ENCODE data around the gene KCNK16.
"Not testable (repeated sequence)": the region's sequence is repeated elsewhere in the genome, so short reads cannot be mapped to it uniquely, and the experiment has no call there.

The KCNK16 gene

GRCh38 chr6:39304951-39305350 is 17.6 kb downstream of the KCNK16 start:
- DNase-seq = no peak

- no peak for DNase-seq
Observed at GRCh38 chr6:39303425-39304153, 18.9 kb downstream of the KCNK16 start.

GRCh38 chr6:39302669-39303424 is 19.7 kb downstream of the KCNK16 start:
- peak; percentile 65 for DNase-seq

- DNase-seq = no peak
Observed at GRCh38 chr6:39302011-39302410, 20.5 kb downstream of the KCNK16 start.

GRCh38 chr6:39301606-39302005 is 20.9 kb downstream of the KCNK16 start:
- DNase-seq = no peak

GRCh38 chr6:39300739-39301138 is 21.8 kb downstream of the KCNK16 start:
- no peak for DNase-seq

- no peak for DNase-seq
Observed at GRCh38 chr6:39298061-39298460, 24.4 kb downstream of the KCNK16 start.

- no peak for DNase-seq
Observed at GRCh38 chr6:39296745-39297640, 25.5 kb downstream of the KCNK16 start.

- DNase-seq = peak; percentile 76
Observed at GRCh38 chr6:39295611-39296011, 26.9 kb downstream of the KCNK16 start.

- DNase-seq = no peak
Observed at GRCh38 chr6:39294899-39295298, 27.6 kb downstream of the KCNK16 start.

GRCh38 chr6:39294133-39294532 is 28.4 kb downstream of the KCNK16 start:
- no peak for DNase-seq

GRCh38 chr6:39292637-39293036 is 29.9 kb downstream of the KCNK16 start:
- DNase-seq = no peak

GRCh38 chr6:39289490-39289889 is 33.0 kb downstream of the KCNK16 start:
- DNase-seq = no peak

GRCh38 chr6:39287601-39288000 is 34.9 kb downstream of the KCNK16 start:
- DNase-seq = no peak

- DNase-seq = not testable (repeated sequence)
Observed at GRCh38 chr6:39286596-39286995, 35.9 kb downstream of the KCNK16 start.

GRCh38 chr6:39282774-39283173 is 39.7 kb downstream of the KCNK16 start:
- no peak for DNase-seq

- no peak for DNase-seq
Observed at GRCh38 chr6:39281312-39281980, 41.1 kb downstream of the KCNK16 start.

GRCh38 chr6:39280247-39280731 is 42.2 kb downstream of the KCNK16 start:
- no peak for DNase-seq

GRCh38 chr6:39279539-39279938 is 43.0 kb downstream of the KCNK16 start:
- no peak for DNase-seq

GRCh38 chr6:39276379-39276995 is 46.0 kb downstream of the KCNK16 start:
- no peak for DNase-seq

GRCh38 chr6:39274903-39275302 is 47.6 kb downstream of the KCNK16 start:
- no peak for DNase-seq

- DNase-seq = no peak
Observed at GRCh38 chr6:39274471-39274870, 48.0 kb downstream of the KCNK16 start.

Data from NCI-H510A (cell line).